Chondrocyte (in vitro differentiated cells): Measurements from ENCODE around the gene FOXA2. TPM values are rescaled to one million over a fixed set of nuclear protein-coding genes. Genes with fewer than 3 reads are reported as not detected.

ENCODE experiments used
- DNase-seq: peaks from one replicate; pipeline ENCODE4 v3.0.0; 2021; ENCODE audit warnings: mixed read lengths, low spot score
- H3K27ac Mint-ChIP-seq: one replicate; pipeline ENCODE4 v1.8.0; 2021; ENCODE audit warnings: mild to moderate bottlenecking, moderate library complexity, mixed read lengths; ENCODE audit not compliant: unreplicated experiment
- H3K27me3 Mint-ChIP-seq: 2 replicates; pipeline ENCODE4 v1.8.0; 2021; ENCODE audit warnings: low read depth, mixed read lengths
- H3K36me3 Mint-ChIP-seq: 2 replicates; pipeline ENCODE4 v1.8.0; 2021; ENCODE audit warnings: low read depth, mixed read lengths
- H3K4me1 Mint-ChIP-seq: 2 replicates; pipeline ENCODE4 v1.8.0; 2021; ENCODE audit warnings: low read depth, mild to moderate bottlenecking, mixed read lengths
- H3K4me3 Mint-ChIP-seq: one replicate; pipeline ENCODE4 v1.8.0; 2021; ENCODE audit warnings: mild to moderate bottlenecking, moderate library complexity, mixed read lengths; ENCODE audit not compliant: unreplicated experiment
- H3K9me3 Mint-ChIP-seq: 2 replicates; pipeline ENCODE4 v1.8.0; 2021; ENCODE audit warnings: low read depth, mixed read lengths
- CTCF ChIP-seq: fragments of 200-600 bp; sonication (generic); IDR thresholded peaks from 2 replicates; pipeline ENCODE4 v1.5.0; 2021; ENCODE audit warnings: antibody characterized with exemption, mild to moderate bottlenecking, moderate library complexity
- total RNA-seq: library from RNA; stranded (reverse); gene quantifications from 3 replicates; pipeline ENCODE4 v1.2.1, GENCODE V29; 2021

The FOXA2 gene
- total RNA-seq, 1 donor from 2014 or later, result not detected

DNA sequence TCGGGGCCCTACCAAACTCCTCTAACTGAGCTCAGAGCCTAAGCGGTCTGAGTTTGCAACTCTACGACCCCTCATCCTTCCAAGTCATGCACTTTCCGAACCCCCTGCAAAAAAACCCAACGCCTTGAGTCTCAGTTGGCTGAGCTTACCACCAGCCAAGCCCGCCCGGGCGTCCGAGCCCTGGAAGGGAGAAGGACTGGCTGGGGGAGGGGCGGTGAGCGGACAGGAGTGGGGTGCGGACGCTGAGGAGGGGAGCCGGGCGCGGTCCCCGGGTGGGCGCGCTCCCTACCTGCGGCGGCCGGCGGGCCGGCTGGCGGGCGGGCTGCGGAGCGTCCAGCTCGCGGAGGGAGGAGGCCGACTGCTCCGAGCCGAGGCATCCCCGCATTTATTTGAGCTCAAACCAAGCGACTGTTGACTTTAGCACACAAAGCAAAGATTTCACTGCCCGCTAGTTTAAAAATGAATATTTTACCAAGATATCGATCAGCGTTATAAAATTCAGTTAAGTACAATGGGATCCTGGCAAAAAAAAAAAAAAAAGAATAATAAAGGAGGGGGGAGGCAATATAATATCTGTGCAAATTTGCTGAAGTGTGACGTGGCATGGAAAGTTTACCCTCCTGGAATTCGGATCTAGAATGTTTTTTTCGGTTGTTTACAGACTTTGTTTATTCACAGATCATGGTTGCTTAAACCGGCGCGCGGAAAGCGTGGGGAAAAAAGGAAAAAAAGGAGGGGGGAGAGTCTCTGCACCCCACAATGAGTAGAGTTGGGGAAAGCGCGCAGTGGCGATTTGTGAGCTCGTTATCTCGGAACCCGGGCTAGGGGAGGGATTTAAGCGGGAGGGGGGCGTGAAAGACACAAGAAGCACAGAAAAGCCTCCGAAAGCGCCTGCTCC lies 5.9 kb downstream of the FOXA2 start:
- Mint-ChIP-seq H3K9me3 (no peaks in the 10 kb centered on the region), H3K4me3 (no peak overlapping the region), H3K27ac (no peak overlapping the region), H3K27me3 (peaks cover 83% of the 10 kb centered on the region), H3K36me3 (peaks cover 2% of the 10 kb centered on the region), H3K4me1 (peaks cover 13% of the 10 kb centered on the region)
- DNase-seq, result no peak
- TF ChIP-seq CTCF, result no peak

DNA sequence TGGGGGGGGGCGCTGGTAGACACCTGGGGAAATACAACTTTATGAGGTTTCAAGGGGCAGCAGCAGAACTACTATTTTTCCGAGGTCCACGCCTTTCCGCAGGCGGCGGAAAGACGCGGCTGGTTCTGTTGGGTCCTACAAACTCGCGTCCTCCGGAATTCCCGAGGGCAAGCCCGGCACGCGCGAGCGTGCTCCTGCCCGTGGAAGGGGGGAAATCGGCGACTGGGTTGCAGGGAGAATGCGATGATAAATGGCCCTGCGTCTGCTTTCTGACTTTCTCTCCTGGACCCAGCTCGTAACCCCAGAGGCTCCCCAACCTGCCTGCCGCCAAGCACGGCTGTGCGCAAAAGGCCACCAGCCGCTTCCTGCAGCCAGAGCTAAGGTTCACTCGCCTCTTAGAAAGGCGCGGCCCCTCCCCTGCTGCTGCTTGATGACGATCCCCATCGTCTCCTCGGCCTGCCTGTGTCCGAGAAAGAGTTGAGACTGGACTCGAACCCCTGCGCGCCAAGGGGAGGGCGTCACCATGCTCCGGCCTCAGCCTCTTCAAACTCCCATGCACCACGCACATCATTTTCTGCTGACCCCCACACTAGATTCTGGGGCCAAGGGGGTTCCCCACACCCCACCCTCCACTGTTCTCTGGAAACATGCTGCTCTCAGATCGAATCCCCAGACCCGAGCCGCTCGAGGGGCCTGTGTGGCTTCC lies 6.7 kb downstream of the FOXA2 start:
- Mint-ChIP-seq H3K9me3 (no peaks in the 10 kb centered on the region), H3K27me3 (peaks cover 88% of the 10 kb centered on the region), H3K36me3 (peaks cover 2% of the 10 kb centered on the region), H3K4me3 (no peak overlapping the region), H3K4me1 (peaks cover 10% of the 10 kb centered on the region), H3K27ac (no peak overlapping the region)
- no peak for TF ChIP-seq CTCF
- DNase-seq, result no peak

DNA sequence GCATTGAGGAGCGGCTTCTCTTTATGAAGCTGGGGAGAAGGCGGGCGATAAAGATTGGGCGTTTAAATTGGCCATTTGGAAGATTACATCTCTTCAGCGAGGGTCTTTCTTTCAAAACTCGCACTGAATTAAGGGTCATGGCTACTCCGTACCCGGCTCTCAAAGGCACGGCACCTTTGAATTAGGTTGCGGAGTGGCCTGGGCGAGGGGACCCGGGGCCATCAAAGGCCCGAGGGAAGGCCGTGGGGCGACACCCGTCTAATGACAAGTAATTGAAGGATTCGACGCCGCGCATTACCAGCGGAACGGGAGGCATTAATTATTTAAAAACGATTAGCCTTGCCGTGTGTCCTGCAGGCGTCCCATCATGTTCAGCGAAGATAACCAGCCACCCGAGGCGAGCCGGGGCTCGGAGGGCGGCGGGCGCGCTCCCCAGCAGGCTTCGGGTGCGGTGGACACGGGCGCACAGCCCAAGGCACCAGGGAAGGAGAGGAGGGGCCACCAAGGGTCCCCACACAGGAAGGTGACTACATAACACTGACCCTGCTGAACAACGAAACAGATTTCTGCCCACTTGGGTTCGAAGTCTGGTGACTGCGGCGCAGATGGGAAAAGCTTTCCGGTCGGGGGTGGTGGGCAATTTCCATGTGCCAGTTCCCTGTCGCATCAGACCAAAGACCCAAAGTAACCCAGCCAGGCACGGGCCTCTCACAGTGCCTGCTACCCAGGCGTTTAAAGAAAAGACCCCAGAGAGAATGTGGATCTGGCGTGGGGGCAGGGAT lies 7.4 kb downstream of the FOXA2 start:
- H3K4me3 Mint-ChIP-seq, result no peak overlapping the region
- H3K27me3 Mint-ChIP-seq, result peaks cover 89% of the 10 kb centered on the region
- peaks cover 10% of the 10 kb centered on the region for H3K4me1 Mint-ChIP-seq
- H3K36me3 Mint-ChIP-seq, result peaks cover 2% of the 10 kb centered on the region
- H3K9me3 Mint-ChIP-seq, result no peaks in the 10 kb centered on the region
- no peak for DNase-seq
- TF ChIP-seq CTCF, result no peak
- H3K27ac Mint-ChIP-seq, result no peak overlapping the region

DNA sequence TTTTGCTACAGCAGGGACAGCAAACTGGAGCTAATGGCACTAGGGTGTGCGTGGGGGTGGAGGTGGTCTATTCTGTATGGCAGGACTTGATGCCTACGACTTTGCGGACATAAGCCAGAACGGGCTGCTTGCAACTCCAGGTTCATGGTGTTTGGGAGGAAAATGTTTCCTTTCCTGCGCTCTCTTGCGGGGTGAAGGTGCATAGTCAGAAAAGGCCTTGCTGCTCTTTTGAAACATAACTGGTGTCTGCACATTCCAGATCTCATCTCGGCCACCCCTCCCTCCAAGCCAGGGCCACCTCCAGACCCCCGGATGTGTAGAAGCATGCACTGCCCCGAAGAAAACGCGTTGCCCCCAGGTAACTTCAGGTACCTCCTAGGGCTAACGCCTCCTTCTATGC lies 8.1 kb downstream of the FOXA2 start:
- Mint-ChIP-seq H3K4me3 (no peak overlapping the region), H3K36me3 (peaks cover 2% of the 10 kb centered on the region), H3K4me1 (peaks cover 10% of the 10 kb centered on the region), H3K27ac (no peak overlapping the region), H3K9me3 (no peaks in the 10 kb centered on the region), H3K27me3 (peaks cover 89% of the 10 kb centered on the region)
- TF ChIP-seq CTCF, result no peak
- DNase-seq, result no peak

DNA sequence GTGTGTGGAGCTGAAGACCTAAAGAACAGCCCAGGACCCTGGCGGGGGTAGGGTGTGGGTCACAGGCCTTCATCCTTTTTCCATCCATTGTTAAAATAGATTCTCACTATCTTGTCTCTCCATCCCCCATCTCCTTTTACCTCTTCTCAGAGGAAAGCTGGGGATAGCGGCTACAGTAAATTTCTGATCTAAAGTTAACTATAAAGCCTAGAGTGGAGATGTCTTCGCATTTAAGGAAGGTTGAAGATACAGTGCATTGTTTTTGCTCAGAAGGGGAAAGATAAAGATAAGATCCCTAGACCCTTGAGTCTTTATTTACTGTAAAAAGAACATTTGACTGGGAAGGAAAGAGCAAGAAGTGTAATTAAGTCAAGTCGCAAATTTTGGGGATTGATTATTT lies 8.6 kb downstream of the FOXA2 start:
- Mint-ChIP-seq H3K36me3 (peaks cover 2% of the 10 kb centered on the region), H3K4me1 (peaks cover 10% of the 10 kb centered on the region), H3K4me3 (no peak overlapping the region), H3K27me3 (peaks cover 89% of the 10 kb centered on the region), H3K9me3 (no peaks in the 10 kb centered on the region), H3K27ac (no peak overlapping the region)
- TF ChIP-seq CTCF, result no peak
- DNase-seq, result no peak
